Measurements from ENCODE around the gene ABCC8. TPM values are rescaled to one million over a fixed set of nuclear protein-coding genes. Genes with fewer than 3 reads are reported as not detected.

The ABCC8 gene
- total RNA-seq, 1 experiment from 2014 or later: not detected

- CTCF ChIA-PET: no interaction called here
- H3K9me2 ChIP-seq (ENCODE audit: insufficient read depth): no peaks in the 10 kb centered on the region
- H3K9me3 ChIP-seq (ENCODE audit: insufficient read depth, low read depth): no peaks in the 10 kb centered on the region
- 0 out of 2 replicates have a peak, but pooled peaks cover 4% of the 10 kb centered on the region for H3K4me1 ChIP-seq (replicated peaks; ENCODE audit: insufficient read depth)
- H4K20me1 ChIP-seq (ENCODE audit: insufficient read depth): no peaks in the 10 kb centered on the region
- H3F3A ChIP-seq (ENCODE audit: insufficient read depth, low read depth): peaks cover 30% of the 10 kb centered on the region
- TF ChIP-seq CTCF (conservative IDR thresholded peaks at IDR 0.05): peak; percentile 44; the same call in 1 of the 2 replicates
- no peak for TF ChIP-seq EZH2 (IDR thresholded peaks at IDR 0.05; ENCODE audit: low read depth)
- H3K79me2 ChIP-seq (ENCODE audit: low read depth): no peaks in the 10 kb centered on the region
- no peak for DNase-seq
- peak overlapping the region; percentile 98 for H2AFZ ChIP-seq
- peak overlapping the region; percentile 72 for H3K4me3 ChIP-seq
- intact Hi-C loops (cut with micrococcal nuclease; ENCODE audit: unreplicated experiment): loop anchor here (5.0 kb wide), 1 partner anchor 119 kb away; no protein-coding TSS in a partner anchor
- no TSS peak for BruUV-seq (replicated peaks)
- no peaks in the 10 kb centered on the region for H3K27me3 ChIP-seq (ENCODE audit: insufficient read depth, low read depth)
- no peak overlapping the region for H3K27ac ChIP-seq
- no peaks in the 10 kb centered on the region for H3K36me3 ChIP-seq (ENCODE audit: low read depth)
- H3K4me2 ChIP-seq: peak overlapping the region; percentile 84
- POLR2A ChIA-PET (ENCODE audit: unreplicated experiment): no interaction called here
These were observed 125.5 kb downstream of the ABCC8 start for GRCh38 chr11:17351172-17351509.

GRCh38 chr11:17350455-17351171 lies 126.0 kb downstream of the ABCC8 start:
- ChIA-PET POLR2A (ENCODE audit: unreplicated experiment) (no interaction called here), CTCF (no interaction called here)
- no TSS peak for BruUV-seq (replicated peaks)
- Histone ChIP-seq H3K4me1 (replicated peaks; ENCODE audit: insufficient read depth) (0 out of 2 replicates have a peak, but pooled peaks cover 4% of the 10 kb centered on the region), H4K20me1 (ENCODE audit: insufficient read depth) (no peaks in the 10 kb centered on the region), H3K27ac (no peak overlapping the region), H3K36me3 (ENCODE audit: low read depth) (no peaks in the 10 kb centered on the region), H2AFZ (no peak overlapping the region), H3K9me3 (ENCODE audit: insufficient read depth, low read depth) (no peaks in the 10 kb centered on the region), H3F3A (ENCODE audit: insufficient read depth, low read depth) (peaks cover 30% of the 10 kb centered on the region), H3K4me3 (no peak overlapping the region), H3K9me2 (ENCODE audit: insufficient read depth) (no peaks in the 10 kb centered on the region), H3K79me2 (ENCODE audit: low read depth) (no peaks in the 10 kb centered on the region), H3K27me3 (ENCODE audit: insufficient read depth, low read depth) (no peaks in the 10 kb centered on the region), H3K4me2 (peak overlapping the region; percentile 84)
- TF ChIP-seq EZH2 (IDR thresholded peaks at IDR 0.05; ENCODE audit: low read depth): no peak
- no peak for TF ChIP-seq CTCF (conservative IDR thresholded peaks at IDR 0.05)
- no peak for DNase-seq
- intact Hi-C loops (cut with micrococcal nuclease; ENCODE audit: unreplicated experiment): loop anchor here (5.0 kb wide), 1 partner anchor 118 kb away; no protein-coding TSS in a partner anchor

GRCh38 chr11:17347676-17348075 lies 129.0 kb downstream of the ABCC8 start:
- no peak for DNase-seq
- intact Hi-C loops (cut with micrococcal nuclease; ENCODE audit: unreplicated experiment): no loop called here
- no TSS peak for BruUV-seq (replicated peaks)
- Histone ChIP-seq H3K9me2 (ENCODE audit: insufficient read depth) (no peaks in the 10 kb centered on the region), H3K4me1 (replicated peaks; ENCODE audit: insufficient read depth) (no peaks in the 10 kb centered on the region), H3K27me3 (ENCODE audit: insufficient read depth, low read depth) (no peaks in the 10 kb centered on the region), H3K4me3 (no peak overlapping the region), H3K9me3 (ENCODE audit: insufficient read depth, low read depth) (no peaks in the 10 kb centered on the region), H3K27ac (no peak overlapping the region), H3K36me3 (ENCODE audit: low read depth) (no peaks in the 10 kb centered on the region), H3K79me2 (ENCODE audit: low read depth) (no peaks in the 10 kb centered on the region), H4K20me1 (ENCODE audit: insufficient read depth) (no peaks in the 10 kb centered on the region), H2AFZ (no peak overlapping the region), H3K4me2 (no peak overlapping the region), H3F3A (ENCODE audit: insufficient read depth, low read depth) (peaks cover 18% of the 10 kb centered on the region)
- TF ChIP-seq CTCF (conservative IDR thresholded peaks at IDR 0.05) (no peak), EZH2 (IDR thresholded peaks at IDR 0.05; ENCODE audit: low read depth) (no peak)
- ChIA-PET POLR2A (ENCODE audit: unreplicated experiment) (interaction anchor here (0.6 kb wide), 1 partner anchor 17 kb away, joined by 5 read pairs; no protein-coding TSS in a partner anchor), CTCF (interaction anchor here (0.7 kb wide), 1 partner anchor 192 kb away, joined by 20 read pairs; no protein-coding TSS in a partner anchor)
